ENCODE measurements around the gene LRPAP1. TPM values are rescaled to one million over a fixed set of nuclear protein-coding genes. Genes with fewer than 3 reads are reported as not detected.

Gene LRPAP1
- total and polyA plus RNA-seq, 9 donors: 74.3 to 179 (median 135) TPM

DNA sequence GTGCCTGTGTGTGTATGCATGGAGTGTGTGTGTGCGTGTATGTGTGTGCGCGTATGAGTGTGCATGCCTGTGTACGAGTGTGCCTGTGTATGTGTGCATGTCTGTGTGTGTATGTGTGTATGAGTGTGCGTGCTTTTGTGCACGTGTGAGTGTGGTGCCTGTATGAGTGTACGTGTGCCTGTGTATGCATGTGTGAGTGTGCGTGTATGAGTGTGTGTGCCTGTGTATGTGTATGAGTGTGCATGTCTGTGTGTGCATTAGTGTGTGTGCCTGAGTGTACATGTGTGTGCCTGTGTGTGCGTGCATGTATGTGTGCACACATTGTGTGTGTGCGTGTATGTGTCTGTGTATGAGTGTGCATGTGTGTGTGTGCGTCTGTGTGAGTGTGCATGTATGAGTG, 63.4 kb downstream of the LRPAP1 start:
- intact Hi-C loops (cut with DNase I): no loop called here
- no peaks in the 10 kb centered on the region for H3K36me3 ChIP-seq
- DNase-seq: no peak
- no peaks in the 10 kb centered on the region for H3K27me3 ChIP-seq
- H3K4me3 ChIP-seq: no peak overlapping the region
- H3K9me3 ChIP-seq: no peaks in the 10 kb centered on the region
- H3K27ac ChIP-seq: no peak overlapping the region
- H3K4me1 ChIP-seq (ENCODE audit: insufficient read depth): peaks cover 2% of the 10 kb centered on the region
- no peak for TF ChIP-seq POLR2A (IDR thresholded peaks at IDR 0.05)
- TF ChIP-seq EP300 (IDR thresholded peaks at IDR 0.05): no peak
- TF ChIP-seq, protein P1, sequence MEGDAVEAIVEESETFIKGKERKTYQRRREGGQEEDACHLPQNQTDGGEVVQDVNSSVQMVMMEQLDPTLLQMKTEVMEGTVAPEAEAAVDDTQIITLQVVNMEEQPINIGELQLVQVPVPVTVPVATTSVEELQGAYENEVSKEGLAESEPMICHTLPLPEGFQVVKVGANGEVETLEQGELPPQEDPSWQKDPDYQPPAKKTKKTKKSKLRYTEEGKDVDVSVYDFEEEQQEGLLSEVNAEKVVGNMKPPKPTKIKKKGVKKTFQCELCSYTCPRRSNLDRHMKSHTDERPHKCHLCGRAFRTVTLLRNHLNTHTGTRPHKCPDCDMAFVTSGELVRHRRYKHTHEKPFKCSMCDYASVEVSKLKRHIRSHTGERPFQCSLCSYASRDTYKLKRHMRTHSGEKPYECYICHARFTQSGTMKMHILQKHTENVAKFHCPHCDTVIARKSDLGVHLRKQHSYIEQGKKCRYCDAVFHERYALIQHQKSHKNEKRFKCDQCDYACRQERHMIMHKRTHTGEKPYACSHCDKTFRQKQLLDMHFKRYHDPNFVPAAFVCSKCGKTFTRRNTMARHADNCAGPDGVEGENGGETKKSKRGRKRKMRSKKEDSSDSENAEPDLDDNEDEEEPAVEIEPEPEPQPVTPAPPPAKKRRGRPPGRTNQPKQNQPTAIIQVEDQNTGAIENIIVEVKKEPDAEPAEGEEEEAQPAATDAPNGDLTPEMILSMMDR (IDR thresholded peaks at IDR 0.05): no peak
- WGBS, 3 donors: 82 to 95% (median 92%) methylated on average over 11 of the region's 11 CpGs

DNA sequence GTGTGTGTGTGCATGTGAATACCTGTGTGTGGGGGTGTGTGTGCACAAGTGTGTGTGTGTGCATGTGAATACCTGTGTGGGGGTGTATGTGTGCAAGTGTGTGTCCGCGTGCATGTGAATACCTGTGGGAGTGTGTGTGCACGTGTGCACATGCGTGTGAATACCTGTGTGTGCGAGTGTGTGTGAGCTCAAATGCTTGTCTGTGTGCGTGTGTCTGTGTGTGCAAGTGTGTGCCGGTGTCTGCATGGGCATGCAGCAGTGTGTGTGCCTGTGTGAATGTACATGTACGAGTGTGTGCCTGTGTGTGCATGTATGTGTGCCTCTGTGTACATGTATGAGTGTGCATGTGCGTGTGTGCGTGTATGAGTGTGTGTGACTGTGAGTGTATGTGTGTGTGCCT, 64.1 kb downstream of the LRPAP1 start:
- Histone ChIP-seq H3K27ac (no peak overlapping the region), H3K4me3 (no peak overlapping the region), H3K36me3 (no peaks in the 10 kb centered on the region), H3K9me3 (no peaks in the 10 kb centered on the region), H3K27me3 (no peaks in the 10 kb centered on the region), H3K4me1 (ENCODE audit: insufficient read depth) (peaks cover 2% of the 10 kb centered on the region)
- intact Hi-C loops (cut with DNase I): no loop called here
- TF ChIP-seq, protein P1 (IDR thresholded peaks at IDR 0.05): no peak
- TF ChIP-seq POLR2A (IDR thresholded peaks at IDR 0.05) (no peak), EP300 (IDR thresholded peaks at IDR 0.05) (no peak)
- WGBS, 3 donors: 89 to 93% (median 91%) methylated on average over 10 of the region's 10 CpGs
- DNase-seq: no peak

DNA sequence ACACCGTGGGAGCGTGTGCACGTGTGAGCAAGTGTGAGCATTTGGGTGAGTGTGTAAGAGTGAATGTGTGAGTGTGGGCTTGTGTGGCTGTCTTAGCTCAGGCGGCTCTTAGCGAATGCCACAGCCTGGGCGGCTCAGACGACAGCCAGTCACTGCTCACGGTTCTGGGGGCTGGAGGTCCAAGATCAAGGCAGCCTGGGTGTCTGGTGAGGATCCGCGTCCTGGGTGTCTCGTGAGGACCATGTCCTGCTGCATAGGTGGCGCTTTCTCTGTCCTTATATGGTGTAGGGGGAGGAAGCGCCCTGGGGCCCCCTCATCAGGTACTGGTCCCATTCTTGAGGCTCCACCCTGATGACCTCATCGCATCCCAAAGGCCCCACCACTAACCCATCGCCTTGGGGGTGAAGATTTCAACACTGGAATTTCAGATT, 64.6 kb downstream of the LRPAP1 start:
- Histone ChIP-seq H3K4me3 (no peak overlapping the region), H3K9me3 (no peaks in the 10 kb centered on the region), H3K4me1 (ENCODE audit: insufficient read depth) (peaks cover 2% of the 10 kb centered on the region), H3K27me3 (no peaks in the 10 kb centered on the region), H3K27ac (no peak overlapping the region), H3K36me3 (no peaks in the 10 kb centered on the region)
- intact Hi-C loops (cut with DNase I): no loop called here
- DNase-seq: no peak
- WGBS, 3 donors: 69 to 73% (median 73%) methylated on average over 15 of the region's 15 CpGs
- no peak for TF ChIP-seq EP300 (IDR thresholded peaks at IDR 0.05)
- TF ChIP-seq, protein P1 (IDR thresholded peaks at IDR 0.05): no peak
- TF ChIP-seq POLR2A (IDR thresholded peaks at IDR 0.05): no peak

DNA sequence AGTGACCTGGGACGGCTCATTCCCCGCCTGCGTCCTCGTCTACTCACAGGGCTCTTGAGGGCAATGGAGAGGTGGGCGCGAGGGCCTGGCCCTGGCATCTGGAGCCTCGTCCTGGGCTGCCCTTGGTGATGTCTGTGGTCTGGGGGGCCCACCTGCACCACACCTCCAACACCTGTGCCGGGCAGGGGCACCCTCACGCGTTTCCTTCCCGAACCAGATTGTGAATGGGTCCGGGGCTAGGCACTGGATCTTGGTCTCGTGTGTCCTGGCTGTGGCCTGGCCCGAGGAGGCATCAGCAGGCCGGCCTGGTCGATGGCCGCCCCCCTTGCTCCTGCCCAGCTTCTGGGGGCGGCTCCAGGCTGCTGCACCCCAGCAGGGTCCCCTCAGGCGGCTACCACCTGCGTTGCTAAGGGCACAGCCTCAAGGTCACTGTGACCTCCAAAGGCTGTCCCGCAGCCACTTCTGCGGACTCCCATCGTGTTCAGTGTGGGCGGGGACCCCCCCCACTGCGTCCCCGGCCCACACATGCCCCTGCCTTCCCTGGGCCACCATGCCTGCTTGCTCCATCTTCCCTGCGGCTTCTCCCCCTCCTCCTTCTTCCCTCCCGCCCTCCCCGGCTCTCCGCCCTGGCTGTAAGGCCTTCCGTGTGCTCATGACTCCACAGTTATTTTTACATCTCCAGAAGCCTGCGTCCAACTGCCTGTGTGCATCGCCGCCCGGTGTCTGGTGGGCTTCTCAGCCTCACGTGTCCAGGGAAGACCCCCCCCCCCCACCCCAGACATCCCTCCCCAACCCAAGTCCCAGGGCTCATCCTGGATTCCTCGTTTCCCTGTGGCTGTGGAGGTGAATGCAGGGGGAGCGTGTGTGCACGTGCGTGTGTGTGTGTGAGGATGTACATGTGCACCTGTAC, 65.3 kb downstream of the LRPAP1 start:
- H3K9me3 ChIP-seq: no peaks in the 10 kb centered on the region
- H3K27ac ChIP-seq: no peak overlapping the region
- no peak for DNase-seq
- intact Hi-C loops (cut with DNase I): no loop called here
- peaks cover 2% of the 10 kb centered on the region for H3K4me1 ChIP-seq (ENCODE audit: insufficient read depth)
- no peaks in the 10 kb centered on the region for H3K36me3 ChIP-seq
- 42 to 48% (median 45%) methylated on average over 34 to 40 of the region's 40 CpGs for WGBS, 3 donors
- TF ChIP-seq, protein P1 (IDR thresholded peaks at IDR 0.05): no peak
- no peak for TF ChIP-seq POLR2A (IDR thresholded peaks at IDR 0.05)
- no peak for TF ChIP-seq EP300 (IDR thresholded peaks at IDR 0.05)
- H3K4me3 ChIP-seq: no peak overlapping the region
- no peaks in the 10 kb centered on the region for H3K27me3 ChIP-seq

Data from ovary (tissue), 9 donors.